HG02885 (cell line): Measurements from ENCODE around the gene TTLL9.

Experiments
- ATAC-seq: cut with Tn5 transposase; IDR thresholded peaks from one replicate; pipeline ENCODE4 v1.9.1; 2021; ENCODE audit warnings: mild to moderate bottlenecking; ENCODE audit not compliant: unreplicated experiment, poor library complexity

TTLL9 gene

DNA sequence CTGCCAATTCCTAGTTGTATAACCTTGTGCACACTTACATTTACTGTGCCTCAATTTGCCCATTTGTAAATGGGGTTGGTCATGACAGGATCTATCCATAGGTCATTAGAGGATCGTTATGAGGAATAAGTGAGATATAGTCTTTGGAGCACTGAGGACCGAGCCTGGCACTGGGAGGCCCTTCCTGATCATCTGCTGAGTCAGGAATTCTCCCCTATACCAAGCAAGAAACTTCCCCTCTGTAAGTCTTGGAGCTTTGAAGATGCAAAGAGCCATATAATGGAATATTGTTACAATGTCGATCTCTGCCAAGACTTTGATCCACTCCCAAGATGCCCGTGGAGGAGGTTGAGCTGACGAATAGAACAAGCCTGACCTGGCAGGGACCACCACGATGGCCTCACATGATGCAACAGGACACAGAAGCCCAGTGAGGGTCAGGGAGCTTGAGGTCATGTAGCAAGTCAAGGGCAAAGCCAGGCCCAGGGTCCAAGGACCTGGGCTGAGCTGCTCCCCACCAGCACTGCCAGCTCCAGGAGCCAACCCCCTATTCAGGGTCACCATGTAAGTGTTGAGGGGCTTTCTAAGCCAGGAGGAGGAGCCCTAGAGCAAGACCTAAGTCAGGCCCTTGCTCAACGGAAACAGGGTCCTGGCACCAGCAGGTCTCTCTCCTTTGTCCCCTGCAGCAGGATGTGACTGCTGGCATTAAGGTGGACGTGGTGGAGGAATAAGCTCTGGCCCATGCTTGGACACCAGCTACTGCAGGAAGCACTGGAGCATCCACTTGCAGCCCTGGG lies 64.7 kb downstream of the TTLL9 start:
- ATAC-seq = no peak

DNA sequence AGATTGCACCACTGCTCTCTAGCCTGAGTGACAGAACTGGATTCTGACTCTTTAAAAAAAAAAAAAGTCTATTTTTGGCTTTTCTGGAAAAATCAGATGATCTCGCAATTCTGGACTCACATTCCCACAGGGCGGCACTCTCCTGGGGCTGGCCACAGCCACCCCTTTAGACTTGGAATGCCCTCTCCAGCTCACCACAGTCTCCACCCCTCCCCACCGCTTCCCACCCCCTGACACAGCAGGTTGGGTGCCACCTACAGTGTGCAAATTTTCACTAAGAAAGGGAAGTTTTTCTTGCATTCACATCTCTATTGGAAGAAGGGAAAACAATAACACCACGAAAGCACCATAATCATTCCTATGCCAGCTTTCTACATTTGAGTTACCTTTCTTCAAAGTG lies 66.0 kb downstream of the TTLL9 start:
- no peak for ATAC-seq

DNA sequence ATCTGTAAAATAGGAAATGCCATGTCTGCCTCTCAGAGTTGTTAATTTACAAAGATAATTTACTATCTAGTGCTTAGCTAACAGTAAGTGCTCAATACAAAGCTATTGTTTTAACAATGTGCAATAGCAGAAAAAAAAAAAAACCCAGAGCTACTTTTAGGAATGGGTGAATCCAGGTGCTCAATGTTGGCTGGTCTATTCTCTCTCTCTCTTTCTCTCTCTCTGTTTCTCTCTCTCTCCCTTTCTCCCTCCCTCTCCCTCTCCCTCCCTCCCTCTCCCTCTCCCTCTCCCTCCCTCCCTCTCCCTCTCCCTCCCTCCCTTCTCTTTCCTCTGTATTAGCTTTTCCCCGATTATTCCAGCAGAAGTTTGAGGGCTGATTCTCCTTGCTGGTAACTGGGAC lies 67.4 kb downstream of the TTLL9 start:
- no peak for ATAC-seq

DNA sequence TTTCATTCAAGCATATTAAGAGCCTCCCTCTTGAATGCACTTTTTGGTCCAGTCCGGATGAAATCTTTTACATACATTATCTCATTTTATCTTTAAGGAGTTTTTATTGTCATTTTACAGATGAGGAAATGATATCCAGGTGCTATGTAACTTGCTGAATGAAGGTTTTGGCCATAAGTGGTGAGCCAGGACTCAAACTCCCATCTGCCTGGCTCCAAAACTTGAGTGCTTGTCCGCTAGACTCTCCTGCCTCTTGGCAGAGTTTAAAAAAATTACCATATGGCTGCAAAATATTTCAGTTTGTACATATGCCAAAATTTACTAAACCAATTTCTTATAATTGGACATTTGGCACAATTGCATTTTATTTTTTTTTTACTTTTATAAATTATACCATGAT lies 69.2 kb downstream of the TTLL9 start:
- ATAC-seq = no peak

DNA sequence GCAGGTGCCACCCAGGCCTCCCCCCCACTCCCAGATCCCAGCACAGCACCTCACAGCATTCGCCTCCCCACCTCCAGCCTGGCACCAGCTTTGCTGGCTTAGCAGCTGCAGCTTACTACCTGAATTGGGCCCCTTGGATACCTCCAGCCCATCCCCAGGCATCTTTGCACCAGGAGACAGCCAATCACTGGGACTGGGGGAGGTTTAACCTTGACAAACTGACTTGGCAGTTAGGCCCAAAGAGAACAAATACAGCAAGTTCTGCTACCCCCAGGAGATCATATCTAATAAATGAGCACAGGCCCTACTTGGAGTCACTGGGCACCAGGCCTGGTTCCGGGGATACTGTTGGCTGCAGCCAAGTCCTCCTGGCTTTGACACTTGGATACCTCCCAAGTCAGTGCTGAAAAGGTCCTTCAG lies 72.6 kb downstream of the TTLL9 start:
- ATAC-seq = no peak

DNA sequence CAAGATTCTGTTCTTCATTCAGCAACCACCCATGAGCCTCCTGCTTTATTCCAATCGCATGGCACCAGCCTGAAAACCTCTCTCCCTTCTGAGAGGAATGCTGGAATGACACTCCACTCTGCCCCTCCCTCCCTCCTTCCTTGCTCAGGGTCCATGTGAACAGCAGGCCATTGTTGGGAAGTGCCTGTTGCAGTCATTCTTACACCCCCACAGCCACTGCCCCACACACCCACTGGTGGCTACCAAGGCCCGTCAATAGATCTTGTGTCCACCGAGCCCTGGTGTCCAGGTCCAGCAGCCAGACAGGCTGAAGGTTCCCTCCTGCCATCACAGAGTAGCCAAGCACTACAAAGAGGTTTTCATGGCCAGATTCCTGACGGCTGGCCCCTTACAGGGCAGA lies 74.9 kb downstream of the TTLL9 start:
- ATAC-seq = no peak

DNA sequence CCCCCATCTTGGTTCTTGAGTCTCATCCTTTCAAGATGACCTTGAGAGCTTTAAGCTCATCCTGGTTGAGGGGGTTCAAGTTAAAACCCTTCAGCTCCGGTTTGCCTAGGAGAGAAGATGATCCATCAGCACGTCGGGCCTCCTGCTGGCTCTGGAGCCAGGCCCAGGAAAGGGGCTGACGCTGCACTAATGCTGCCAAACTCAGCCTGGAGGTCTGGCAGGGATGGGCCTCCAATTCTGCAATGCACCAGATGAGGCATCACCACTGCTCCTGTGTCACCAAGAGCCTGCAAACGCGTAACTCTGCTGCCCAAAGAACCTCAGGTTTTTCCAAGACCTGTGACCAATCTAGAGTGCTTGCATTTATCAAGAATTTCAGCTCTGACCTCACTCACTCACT lies 75.4 kb downstream of the TTLL9 start:
- ATAC-seq = no peak

DNA sequence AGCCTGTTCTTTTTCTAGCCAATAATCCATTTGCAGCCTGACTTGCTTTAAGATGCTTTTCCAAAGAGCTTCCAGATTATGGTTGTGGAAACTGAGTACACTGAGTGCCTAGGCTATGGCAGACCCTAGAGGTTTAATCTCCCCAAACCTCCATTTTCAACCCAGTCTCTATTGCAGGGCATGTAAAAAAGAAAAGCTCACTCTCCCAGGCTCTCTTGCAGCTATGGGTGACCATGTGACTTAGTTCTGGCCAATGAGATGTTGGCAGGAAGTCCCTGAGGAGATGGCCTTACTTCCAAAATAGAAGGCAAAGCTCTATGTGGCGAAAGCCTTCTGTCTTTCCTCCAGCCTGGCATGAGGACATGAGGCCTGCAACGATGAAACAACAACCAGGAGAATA lies 77.6 kb downstream of the TTLL9 start:
- no peak for ATAC-seq

DNA sequence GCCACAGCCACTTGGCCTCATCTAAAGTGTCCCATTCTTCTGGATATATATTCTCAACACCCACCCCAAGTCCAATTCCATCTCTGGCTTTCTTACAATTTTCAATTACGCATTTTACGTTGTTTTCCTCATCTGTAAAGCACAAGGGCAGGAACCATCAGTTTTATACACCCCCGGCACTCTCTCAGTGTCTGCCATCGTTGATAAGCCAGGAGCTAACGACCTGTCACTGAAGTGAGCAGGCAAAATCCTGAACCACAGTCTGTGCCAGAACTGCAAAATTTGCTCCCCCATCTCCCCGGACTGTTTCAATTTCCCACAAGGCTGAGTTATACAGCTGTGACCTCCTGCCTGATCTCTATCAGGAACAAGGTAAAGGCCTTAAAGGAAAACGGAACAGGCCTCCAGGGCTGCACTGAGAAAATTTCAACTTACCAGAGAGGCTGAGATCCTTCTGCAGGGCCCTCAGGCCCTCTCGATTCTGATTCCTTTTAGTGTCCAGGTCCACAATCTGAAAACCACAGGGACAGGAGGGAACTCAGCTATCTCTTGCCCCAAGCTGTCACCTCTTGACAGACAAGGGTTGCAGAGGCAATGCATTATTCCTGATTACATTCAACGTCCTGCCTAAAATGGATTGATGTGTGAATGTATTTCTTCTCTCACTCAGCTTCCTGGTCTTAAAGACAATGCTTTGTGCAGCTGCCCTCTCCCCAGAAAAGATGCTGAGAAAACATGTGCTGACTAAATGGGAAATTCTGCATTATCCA lies 79.6 kb downstream of the TTLL9 start:
- no peak for ATAC-seq

DNA sequence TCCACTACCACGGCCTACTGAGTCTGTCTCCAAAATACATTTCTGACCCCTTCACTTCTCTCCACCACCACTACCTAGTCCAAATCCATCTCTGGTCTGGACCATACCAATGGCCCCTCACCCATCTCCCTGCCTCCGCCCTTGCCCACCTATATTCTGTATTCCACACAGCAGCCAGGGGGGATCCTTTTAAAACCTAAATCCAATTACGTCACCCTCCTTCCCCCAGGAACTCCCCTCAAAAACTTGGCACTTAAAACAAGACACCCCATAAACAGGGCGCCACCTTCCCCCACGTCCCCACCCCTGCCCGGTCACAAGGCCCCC lies 80.7 kb downstream of the TTLL9 start:
- no peak for ATAC-seq

DNA sequence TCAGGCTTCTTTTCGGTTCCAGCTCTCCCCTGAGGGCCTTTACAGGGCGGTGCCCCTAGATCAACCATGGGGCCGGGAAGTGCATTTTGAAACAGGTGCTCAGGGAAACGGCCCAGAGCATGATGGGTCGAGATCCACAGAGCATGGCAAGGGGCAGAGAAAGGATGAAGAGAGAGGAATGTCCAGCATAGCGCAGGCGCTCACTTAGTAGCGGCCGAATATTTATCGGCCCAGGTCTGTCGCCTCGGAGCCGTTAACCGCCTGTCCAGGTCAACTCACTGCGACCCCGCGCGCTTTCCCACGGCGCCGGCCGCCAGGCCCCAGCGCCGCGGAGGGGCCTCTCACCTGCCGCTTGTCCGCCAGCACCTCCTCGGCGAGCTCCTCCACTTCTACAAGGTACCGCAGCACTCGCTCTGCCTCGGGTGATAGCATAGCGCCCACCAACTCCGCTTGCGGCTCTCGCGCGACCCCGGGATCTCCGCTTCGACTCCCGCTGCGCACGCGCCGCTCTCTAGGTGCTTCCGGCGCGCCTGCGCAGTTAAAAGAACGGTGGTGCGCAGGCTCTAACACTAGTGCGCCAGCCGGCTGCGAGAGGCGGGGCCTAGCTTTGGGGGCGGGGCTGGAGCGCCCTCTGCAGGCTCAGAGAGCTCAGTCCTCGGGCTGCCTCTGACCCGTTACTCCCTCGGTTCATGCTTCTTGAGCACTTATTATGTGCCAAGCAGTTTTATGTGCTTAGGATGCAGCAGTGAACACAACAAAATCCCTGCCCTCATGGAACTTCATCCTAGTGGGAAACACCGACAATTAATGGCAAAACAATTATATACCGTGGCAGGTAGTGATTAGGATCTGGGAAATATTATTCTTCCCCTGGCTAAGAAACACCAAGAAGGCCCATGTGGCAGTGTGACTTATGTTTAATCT lies 81.4 kb downstream of the TTLL9 start, which contains the start of gene PDRG1:
Gene PDRG1 (minus strand): TSS at position 517 of the 924 bp plus-strand sequence. CDS start 85 bp downstream, at position 432.
- ATAC-seq = peak; percentile 94

DNA sequence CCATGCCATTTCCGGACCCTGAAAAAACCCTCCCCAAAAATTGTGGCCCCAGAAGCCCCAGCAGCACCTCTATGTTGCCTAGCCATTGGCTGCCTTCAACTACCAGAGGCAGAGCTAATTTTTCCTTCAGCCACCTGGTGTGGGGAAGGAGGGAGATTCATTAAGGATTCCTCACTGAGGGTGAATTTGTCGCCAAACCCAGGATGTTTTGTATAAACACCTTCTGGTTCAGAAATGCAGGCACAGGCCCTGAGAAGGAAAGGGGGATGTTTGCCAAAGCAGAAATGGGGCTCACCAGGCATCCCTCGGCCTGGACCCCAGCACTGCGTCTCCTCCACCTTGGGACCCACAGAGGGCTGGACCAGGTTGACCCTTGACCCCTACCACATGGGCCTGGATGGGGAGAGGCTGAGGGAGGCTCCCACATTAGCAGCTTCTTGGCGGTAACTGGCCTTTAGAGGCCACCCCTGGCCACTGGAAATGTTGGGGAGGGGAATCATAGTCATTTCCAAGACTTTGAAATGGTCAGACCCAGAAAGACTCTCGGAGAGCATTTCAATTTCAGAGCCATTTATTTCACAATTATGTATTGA lies 83.2 kb downstream of the TTLL9 start:
- no peak for ATAC-seq

DNA sequence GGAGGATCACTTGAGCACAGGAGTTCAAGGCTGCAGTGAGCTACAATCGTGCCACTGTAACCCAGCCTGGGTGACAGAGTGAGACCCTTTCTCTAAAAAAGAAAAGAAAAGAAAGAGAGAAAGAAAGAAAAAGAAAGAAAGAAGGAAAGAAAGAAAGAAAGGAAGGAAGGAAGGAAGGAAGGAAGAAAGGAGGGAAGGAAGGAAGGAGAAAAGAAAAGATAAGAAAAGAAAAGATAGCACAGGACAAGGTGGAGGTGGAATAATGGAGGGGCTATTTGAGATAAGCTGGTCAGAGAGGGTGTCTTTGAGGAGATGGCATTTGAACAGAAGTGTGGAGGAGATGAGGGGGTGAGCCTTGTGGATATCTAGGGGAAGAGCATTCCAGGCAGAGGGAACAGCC lies 84.1 kb downstream of the TTLL9 start:
- no peak for ATAC-seq

DNA sequence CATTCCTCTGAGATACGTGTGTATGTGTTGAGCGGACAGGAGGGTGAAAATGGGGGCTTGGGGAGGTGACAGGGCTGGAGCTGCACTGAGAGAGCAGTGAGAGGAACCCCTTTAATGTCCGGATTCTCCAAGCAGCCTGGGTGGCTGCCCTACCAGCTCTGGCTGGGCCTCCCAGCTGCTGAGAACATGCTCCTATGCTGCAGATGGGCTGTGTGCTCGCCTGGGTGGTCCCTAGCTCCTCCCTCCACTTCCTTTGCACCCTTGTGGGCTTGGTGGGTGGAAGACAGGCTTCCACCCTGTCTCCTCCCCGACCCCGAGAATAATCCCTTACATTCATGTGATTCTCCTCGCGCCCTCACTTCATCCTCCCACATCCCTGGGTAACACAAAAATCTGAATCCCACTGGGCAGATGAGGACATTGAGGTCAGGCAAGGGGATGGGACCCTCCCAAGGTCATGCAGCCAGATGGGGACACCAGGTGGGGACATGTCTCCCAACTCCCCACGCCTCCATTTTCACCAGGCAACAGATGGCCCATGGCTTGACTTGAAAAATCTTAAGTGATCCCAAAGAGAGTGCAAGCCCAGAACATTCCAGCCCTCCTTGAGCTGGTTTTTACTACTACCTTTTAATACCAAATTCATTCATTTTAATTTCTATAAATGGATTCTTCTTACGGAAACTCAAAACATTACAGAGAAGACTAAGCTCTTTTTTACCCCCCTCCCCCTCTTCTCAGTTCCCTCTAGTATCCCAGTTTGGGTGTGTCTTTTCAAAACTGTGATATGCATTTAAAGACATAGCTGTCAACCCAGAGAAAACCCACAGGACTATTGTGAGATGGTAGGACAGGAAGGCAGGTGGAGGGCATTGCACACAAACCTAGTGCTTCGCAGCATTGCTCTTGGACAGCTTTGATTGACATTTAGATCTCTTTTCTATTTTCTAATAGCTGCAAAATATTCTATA lies 86.4 kb downstream of the TTLL9 start:
- ATAC-seq = no peak

DNA sequence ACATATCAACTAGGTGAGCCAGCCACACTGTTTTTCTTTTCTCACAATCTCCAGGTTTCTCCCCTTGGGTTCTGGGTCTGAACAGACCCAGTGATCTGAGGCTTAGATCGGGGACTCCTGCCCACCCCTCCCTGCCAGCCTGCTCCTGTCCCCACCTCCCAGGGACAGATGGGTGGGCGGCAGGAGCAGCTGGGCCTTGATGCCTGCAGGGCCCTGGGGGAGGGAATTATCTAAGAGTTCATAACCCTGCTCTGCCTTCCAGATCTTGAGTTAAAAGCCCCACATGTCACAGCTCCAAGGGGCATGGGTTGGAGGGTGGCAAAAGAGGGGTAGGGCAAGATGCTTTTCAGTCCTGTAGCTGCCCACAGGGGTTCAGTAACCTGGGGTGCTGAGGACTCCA lies 92.3 kb downstream of the TTLL9 start:
- no peak for ATAC-seq

DNA sequence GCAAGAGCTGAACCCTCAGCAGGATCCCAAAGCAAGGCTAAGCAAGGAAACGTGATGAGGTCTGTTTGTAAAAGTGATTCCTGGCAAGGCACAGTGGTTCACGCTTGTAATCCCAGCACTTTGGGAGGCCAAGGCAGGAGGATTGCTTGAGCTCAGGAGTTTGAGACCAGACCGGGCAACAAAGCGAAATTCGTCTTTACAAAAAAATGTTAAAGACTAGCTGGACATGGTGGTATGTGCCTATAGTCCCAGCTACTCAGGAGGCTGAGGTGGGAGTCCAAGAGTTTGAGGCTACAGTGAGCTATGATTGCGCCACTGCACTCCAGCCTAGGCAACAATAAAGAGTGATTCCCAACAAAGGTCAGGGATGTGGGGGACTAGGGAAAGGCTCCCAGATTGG lies 93.5 kb downstream of the TTLL9 start:
- no peak for ATAC-seq

DNA sequence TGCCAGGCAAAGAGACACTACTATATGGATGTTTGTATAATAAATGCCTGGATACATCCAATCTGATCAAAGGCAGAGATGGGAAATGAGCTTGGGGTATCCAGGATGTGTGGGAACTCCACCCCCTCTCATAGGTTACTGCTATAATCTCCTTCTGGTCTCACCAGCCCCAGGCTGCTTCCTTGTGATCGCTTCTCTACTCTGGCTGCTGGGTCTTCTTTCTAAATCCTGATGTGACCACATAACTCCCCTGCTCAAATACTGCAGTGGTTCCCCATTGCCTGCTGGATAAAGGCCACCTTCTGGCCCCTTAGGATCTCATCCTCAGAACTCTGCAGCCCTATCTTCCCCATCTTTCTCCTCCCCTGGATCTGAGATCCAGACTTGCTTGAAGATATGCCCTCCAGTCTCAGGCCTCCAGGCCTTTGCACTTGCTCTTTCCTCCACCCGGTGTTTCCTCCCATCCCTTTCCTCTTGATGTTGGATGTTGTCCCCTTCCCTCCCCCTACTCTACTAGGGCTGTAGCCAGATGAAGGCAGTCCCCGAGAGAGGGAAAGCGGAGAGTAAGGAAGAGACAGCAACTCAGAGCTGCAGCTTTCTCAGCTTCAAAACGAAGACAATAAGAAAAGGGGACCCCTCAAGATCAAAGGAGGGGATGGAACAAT lies 96.7 kb downstream of the TTLL9 start:
- ATAC-seq = no peak

DNA sequence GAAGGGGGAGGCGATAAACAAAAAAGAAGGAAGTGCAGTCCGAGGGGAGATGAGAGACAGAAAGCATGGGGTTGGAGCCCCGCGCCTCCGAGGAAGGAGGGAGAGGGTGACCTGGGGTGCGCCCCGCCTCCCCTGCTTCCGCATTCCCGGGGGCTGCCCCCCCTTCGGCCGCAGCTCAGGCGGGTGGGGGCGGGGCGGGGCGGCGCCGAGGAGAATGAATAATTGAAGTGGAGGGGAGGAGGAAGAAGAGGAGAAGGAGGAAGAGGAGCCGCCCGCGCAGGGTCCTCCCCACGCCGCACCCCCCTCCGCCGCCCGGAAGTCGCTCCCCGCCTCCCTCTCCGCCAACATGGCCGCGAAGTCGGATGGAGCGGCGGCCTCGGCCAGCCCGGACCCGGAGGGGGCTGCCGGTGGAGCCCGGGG lies 97.4 kb downstream of the TTLL9 start, which contains the start of gene XKR7:
Gene XKR7 (plus strand): TSS at position 322 of the 420 bp plus-strand sequence. CDS start 25 bp downstream, at position 347.
- no peak for ATAC-seq
